HG02884 (cell line): ENCODE data around the gene GNG3.
"Not testable (repeated sequence)": the region's sequence is repeated elsewhere in the genome, so short reads cannot be mapped to it uniquely, and the experiment has no call there.

Source experiments
- ATAC-seq: cut with Tn5 transposase; IDR thresholded peaks from one replicate; pipeline ENCODE4 v1.9.1; 2021; ENCODE audit warnings: mild to moderate bottlenecking, moderate library complexity; ENCODE audit not compliant: unreplicated experiment

Gene GNG3

GRCh38 chr11:62707277-62707861 is at the start of gene GNG3, which contains the start of gene BSCL2:
GNG3 (plus strand) TSS chr11:62707676; CDS start chr11:62708296, 620 bp downstream.
BSCL2 (minus strand) TSS chr11:62707424; CDS start chr11:62707195, 229 bp downstream.
- ATAC-seq: no peak

GRCh38 chr11:62664405-62665074 is 42.9 kb upstream of the GNG3 start:
- peak; percentile 22 for ATAC-seq

DNA sequence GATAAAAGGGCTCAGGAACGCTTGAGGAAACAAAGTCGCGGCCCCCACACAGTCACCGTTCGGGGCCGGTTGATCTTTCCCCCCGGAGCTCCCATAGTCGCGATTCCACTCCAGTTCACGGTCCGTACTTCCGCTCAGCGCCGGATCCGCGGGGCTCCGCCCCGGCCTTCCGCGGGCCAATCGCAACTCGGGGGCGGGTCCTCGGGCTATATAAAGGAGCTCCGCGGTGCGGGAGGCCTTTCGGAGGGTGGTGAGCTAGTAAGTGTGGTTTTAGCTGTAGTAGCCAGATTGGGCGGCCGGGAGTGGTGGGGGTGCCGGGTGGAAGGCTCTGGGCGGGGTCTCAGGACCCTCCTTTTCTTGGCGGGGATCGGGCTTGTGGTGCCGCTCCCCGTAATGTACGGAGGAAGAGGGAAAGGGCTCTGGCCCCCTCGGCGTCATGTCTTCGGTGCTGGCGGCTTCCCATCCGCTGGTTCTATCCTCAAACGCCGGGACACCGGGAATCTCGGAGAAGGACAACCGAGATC is 42.3 kb upstream of the GNG3 start, which contains the start of the genes C11orf98 and CSKMT:
C11orf98 (minus strand) TSS at position 136 of the 524 bp plus-strand sequence; CDS start at position 95, 41 bp downstream.
CSKMT (plus strand) TSS at position 238 of the 524 bp plus-strand sequence. CDS start 568 bp downstream, outside the sequence.
- ATAC-seq: peak; percentile 74

DNA sequence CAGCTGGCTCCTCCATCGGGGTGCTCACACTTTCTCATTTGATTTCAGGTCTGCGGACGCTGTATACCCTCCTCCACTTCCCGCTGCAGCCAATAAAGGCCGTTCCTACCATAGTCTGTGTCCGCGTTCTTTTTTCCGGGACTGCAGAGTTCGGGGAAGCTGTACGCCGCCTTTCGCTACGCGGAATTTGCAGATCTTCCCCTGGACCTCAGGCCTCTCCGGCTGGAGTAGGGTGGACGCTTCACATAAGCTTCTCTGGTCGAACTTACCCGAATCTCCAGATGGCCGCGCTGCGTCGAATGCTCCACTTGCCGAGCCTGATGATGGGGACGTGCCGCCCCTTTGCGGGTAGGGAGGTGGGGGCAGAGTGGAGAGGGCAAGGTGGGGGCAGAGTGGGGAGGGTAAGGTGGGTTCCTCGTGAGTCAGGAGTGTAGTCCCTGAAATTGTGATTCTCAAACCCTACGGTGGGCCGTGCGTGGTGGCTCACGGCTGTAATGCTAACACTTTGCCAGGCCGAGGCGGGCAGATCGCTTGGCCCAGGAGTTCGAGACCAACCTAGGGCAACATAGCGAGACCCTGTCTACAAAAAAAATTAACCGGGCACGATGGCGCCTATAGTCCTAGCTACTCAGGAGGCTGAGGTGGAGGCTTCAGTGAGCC is 41.7 kb upstream of the GNG3 start:
- ATAC-seq: peak; percentile 14

- no peak for ATAC-seq
These were observed 41.1 kb upstream of the GNG3 start for GRCh38 chr11:62666259-62666926.

GRCh38 chr11:62667460-62667859 is 40.0 kb upstream of the GNG3 start:
- no peak for ATAC-seq

DNA sequence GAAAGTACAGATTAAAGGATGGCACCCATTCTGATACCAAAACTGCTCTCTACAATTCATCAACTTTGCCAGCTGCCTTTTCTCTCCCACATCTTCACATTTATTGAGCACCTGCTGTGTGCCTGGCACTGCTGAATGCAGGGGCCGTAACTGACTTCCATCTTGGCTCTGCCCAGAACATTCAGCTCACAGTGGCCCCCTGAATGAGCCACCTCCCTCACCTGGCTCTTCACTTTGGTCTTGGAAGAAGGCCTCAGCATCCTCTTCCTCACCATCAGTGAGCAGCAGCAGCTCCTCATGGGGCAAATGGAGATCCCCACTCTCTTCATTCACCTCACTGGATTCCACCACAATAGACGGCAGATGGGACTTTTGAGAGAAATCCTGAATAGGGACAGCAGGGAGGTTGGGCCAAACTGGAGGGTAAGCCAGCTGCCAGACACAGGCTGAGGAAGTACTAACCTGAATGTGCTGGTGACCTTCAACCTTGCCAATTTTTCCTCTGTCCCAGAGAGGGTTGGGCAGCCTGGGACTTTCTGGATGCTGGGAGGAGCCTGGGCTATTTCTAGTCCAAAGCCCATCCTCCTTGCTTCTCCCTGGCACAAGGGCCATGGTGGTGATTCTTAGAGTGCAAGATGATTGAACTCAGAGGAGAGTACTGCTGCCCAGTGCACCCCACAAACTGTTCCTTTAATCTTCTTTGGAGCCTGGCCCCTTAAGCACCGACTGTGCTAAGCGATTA is 37.9 kb upstream of the GNG3 start:
- ATAC-seq: no peak

DNA sequence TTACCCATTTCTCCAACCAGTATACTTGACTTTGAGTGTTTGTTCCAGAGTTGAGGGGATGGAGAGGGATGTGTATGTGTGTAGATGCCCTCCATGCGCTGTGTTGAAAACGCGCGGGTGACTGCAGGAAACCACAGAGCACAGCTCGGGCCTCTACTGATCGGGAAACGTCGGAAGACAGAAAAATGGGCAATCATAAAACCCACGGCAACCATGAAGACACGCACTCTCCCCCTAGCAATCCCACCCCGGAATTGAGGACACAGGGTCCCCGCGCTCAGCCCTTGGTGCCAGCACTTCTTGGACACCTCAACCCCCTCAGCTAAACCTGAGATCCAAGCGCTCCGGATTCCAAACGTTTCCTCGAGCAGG is 36.3 kb upstream of the GNG3 start:
- ATAC-seq: no peak

DNA sequence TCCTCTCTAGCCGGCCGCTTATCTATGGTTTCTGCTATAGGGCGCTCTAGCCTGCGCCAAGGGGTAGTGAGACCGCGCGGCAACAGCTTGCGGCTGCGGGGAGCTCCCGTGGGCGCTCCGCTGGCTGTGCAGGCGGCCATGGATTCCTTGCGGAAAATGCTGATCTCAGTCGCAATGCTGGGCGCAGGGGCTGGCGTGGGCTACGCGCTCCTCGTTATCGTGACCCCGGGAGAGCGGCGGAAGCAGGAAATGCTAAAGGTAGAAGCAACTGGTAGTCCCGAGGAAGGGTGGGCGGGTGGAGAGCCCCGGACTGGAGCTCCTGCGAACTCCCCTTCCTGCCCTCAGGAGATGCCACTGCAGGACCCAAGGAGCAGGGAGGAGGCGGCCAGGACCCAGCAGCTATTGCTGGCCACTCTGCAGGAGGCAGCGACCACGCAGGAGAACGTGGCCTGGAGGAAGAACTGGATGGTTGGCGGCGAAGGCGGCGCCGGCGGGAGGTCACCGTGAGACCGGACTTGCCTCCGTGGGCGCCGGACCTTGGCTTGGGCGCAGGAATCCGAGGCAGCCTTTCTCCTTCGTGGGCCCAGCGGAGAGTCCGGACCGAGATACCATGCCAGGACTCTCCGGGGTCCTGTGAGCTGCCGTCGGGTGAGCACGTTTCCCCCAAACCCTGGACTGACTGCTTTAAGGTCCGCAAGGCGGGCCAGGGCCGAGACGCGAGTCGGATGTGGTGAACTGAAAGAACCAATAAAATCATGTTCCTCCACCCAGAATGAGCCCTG is 35.7 kb upstream of the GNG3 start, which contains the start of the genes LBHD1 and UQCC3:
LBHD1 (minus strand) TSS at position 660 of the 782 bp plus-strand sequence. CDS start 2,236 bp downstream, outside the sequence.
UQCC3 (plus strand) TSS at position 66 of the 782 bp plus-strand sequence; CDS start at position 139, 73 bp downstream.
- peak; percentile 59 for ATAC-seq

DNA sequence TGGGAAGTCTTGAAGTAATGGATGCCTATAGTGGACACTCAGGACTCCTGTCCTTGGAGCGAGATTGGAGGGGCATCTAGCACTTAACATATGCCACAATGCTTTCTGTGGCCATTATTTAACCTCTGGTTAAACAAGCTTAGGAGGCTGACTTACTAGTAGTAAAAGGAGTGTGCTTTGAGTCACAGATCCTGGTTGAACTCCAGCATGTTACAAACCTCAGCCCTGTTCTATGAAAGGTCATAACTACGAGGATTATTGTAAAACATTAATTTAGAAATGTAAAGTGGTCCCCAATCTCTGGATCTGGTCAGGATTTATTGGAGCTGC is 34.3 kb upstream of the GNG3 start:
- no peak for ATAC-seq

GRCh38 chr11:62675415-62675814 is 32.1 kb upstream of the GNG3 start:
- not testable (repeated sequence) for ATAC-seq

- ATAC-seq: no peak
These were observed 30.8 kb upstream of the GNG3 start for GRCh38 chr11:62676698-62677097.

- ATAC-seq: no peak
These were observed 30.3 kb upstream of the GNG3 start for GRCh38 chr11:62677156-62677555.

- no peak for ATAC-seq
These were observed 29.8 kb upstream of the GNG3 start for GRCh38 chr11:62677714-62678113.

- ATAC-seq: no peak
These were observed 29.1 kb upstream of the GNG3 start for GRCh38 chr11:62678433-62678769.

GRCh38 chr11:62678770-62679696 is 28.4 kb upstream of the GNG3 start, which contains the start of gene UBXN1:
UBXN1 (minus strand) TSS chr11:62679073; CDS start chr11:62678923, 150 bp downstream.
- ATAC-seq: peak; percentile 69

- no peak for ATAC-seq
These were observed 26.6 kb upstream of the GNG3 start for GRCh38 chr11:62680825-62681240.

DNA sequence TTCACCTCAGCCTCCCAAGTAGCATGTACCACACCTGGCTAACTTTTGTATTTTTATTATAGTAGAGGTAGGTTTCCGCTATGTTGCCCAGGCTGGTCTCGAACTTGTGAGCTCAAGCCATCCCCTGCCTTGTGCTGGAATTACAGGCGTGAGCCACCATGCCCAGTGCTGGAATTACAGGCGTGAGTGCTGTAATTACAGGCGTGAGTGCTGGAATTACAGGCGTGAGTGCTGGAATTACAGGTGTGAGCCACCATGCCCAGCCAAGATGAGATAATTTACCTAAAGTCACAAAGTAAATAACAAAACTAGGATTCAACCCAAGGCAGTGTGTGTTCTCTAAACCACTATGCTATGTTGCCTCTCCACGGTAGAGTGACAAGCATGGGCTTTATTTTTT is 25.0 kb upstream of the GNG3 start:
- no peak for ATAC-seq
